CD4-positive, CD25-positive, alpha-beta regulatory T cell (primary cell): ENCODE data around the gene FAM234B. TPM values are rescaled to one million over a fixed set of nuclear protein-coding genes. Genes with fewer than 3 reads are reported as not detected.

Experiments used
- ATAC-seq, 2 donors: fragments of 150-1000 bp; cut with Tn5 transposase; one replicate each; pipeline ENCODE4 v1.10.0; 2021; ENCODE audit warnings: low read depth in 2 of 2, moderate number of reproducible peaks in 2 of 2, moderate library complexity in 1 of 2
- DNase-seq, 3 donors: peaks; one replicate each; pipeline versions ENCODE4 v3.0.0 to v3.0.0-alpha.2; 2012 to 2022; ENCODE audit warnings: mixed read lengths in 1 of 3
- H3K27ac ChIP-seq: one replicate; pipeline ENCODE4 v1.7.0; 2013; ENCODE audit warnings: mild to moderate bottlenecking, low read length; ENCODE audit not compliant: insufficient read depth, poor library complexity, severe bottlenecking
- H3K27me3 ChIP-seq: one replicate; pipeline ENCODE4 v1.7.0; 2013; ENCODE audit warnings: low read length; ENCODE audit not compliant: control insufficient read depth, insufficient read depth
- H3K36me3 ChIP-seq: one replicate; pipeline ENCODE4 v1.7.0; 2013; ENCODE audit warnings: mild to moderate bottlenecking, low read length, moderate library complexity; ENCODE audit not compliant: control insufficient read depth, insufficient read depth
- H3K4me1 ChIP-seq: 2 replicates; pipeline ENCODE4 v1.7.0; 2013; ENCODE audit warnings: mild to moderate bottlenecking, low read length; ENCODE audit not compliant: insufficient read depth, control insufficient read depth, poor library complexity, severe bottlenecking
- H3K4me3 ChIP-seq: one replicate; pipeline ENCODE4 v1.7.0; 2013; ENCODE audit warnings: low read depth, mild to moderate bottlenecking, low read length, moderate library complexity
- H3K9me3 ChIP-seq, 2 experiments: 1 replicate in 1 of 2; 2 replicates in 1 of 2; pipeline ENCODE4 v1.7.0; 2013; ENCODE audit warnings: low read length in 2 of 2, mild to moderate bottlenecking in 1 of 2, moderate library complexity in 1 of 2; ENCODE audit not compliant: control insufficient read depth in 2 of 2
- H3K27ac Mint-ChIP-seq, 3 donors: one replicate each; pipeline ENCODE4 v1.8.0; 2020 to 2022; ENCODE audit warnings: mild to moderate bottlenecking in 3 of 3, mixed read lengths in 3 of 3, moderate library complexity in 2 of 3
- H3K27me3 Mint-ChIP-seq: one replicate; pipeline ENCODE4 v1.8.0; 2022; ENCODE audit warnings: mild to moderate bottlenecking, mixed read lengths
- H3K36me3 Mint-ChIP-seq: one replicate; pipeline ENCODE4 v1.8.0; 2020; ENCODE audit warnings: mixed read lengths
- H3K4me1 Mint-ChIP-seq, 4 donors: one replicate each; pipeline ENCODE4 v1.8.0; 2020 to 2022; ENCODE audit warnings: mixed read lengths in 4 of 4, mild to moderate bottlenecking in 1 of 4
- H3K4me3 Mint-ChIP-seq, 4 donors: one replicate each; pipeline ENCODE4 v1.8.0; 2020 to 2022; ENCODE audit warnings: mild to moderate bottlenecking in 4 of 4, mixed read lengths in 4 of 4, moderate library complexity in 3 of 4
- H3K9me3 Mint-ChIP-seq, 7 donors: one replicate each; pipeline ENCODE4 v1.8.0; 2020 to 2022; ENCODE audit warnings: mixed read lengths in 7 of 7, mild to moderate bottlenecking in 3 of 7, moderate library complexity in 2 of 7
- polyA plus RNA-seq, 4 donors: library from polyadenylated mRNA; unstranded; fragments of 300-500 nt; fragmentation: Illumina TruSeq; gene quantifications; one replicate each; pipeline ENCODE4 v1.2.3, GENCODE V29; 2021
- total RNA-seq: library from RNA; stranded (reverse); gene quantifications from one replicate; pipeline ENCODE4 v1.2.3, GENCODE V29; 2022

The FAM234B gene
- total and polyA plus RNA-seq, 5 donors from 2014 or later, result 1.3 to 4.5 (median 2.4) TPM

GRCh38 chr12:13005649-13006048 is 38.5 kb upstream of the FAM234B start:
- peaks cover 7% of the 10 kb centered on the region for H3K4me1 ChIP-seq

GRCh38 chr12:13007496-13008233 is 36.5 kb upstream of the FAM234B start:
- H3K9me3 ChIP-seq, result no peaks in the 10 kb centered on the region
- Mint-ChIP-seq H3K4me3 (no peak overlapping the region), H3K9me3 (no peaks in the 10 kb centered on the region), H3K36me3 (no peaks in the 10 kb centered on the region), H3K4me1 (peaks cover 0 to 4% (median 0%) of the 10 kb centered on the region in 4 donors), H3K27me3 (peaks cover 23% of the 10 kb centered on the region), H3K27ac (no peak overlapping the region)
- H3K27me3 ChIP-seq, result peaks cover 7% of the 10 kb centered on the region
- no peak overlapping the region for H3K4me3 ChIP-seq
- H3K27ac ChIP-seq, result no peak overlapping the region
- H3K4me1 ChIP-seq, result no peaks in the 10 kb centered on the region
- DNase-seq, result no peak
- no peaks in the 10 kb centered on the region for H3K36me3 ChIP-seq
- ATAC-seq, result no peak

More at GRCh38 chr12:13005649-13006048, 38.5 kb upstream of the FAM234B start:
- Histone ChIP-seq H3K27me3 (peaks cover 5% of the 10 kb centered on the region), H3K27ac (no peak overlapping the region), H3K36me3 (no peaks in the 10 kb centered on the region), H3K9me3 (no peaks in the 10 kb centered on the region), H3K4me3 (no peak overlapping the region)
- H3K9me3 Mint-ChIP-seq, result peaks cover 0 to 1% (median 0%) of the 10 kb centered on the region in 7 donors
- H3K4me1 Mint-ChIP-seq, result peaks cover 0 to 13% (median 4%) of the 10 kb centered on the region in 4 donors
- no peaks in the 10 kb centered on the region for H3K36me3 Mint-ChIP-seq
- DNase-seq, result no peak
- no peak for ATAC-seq
- peak overlapping the region in 2 of 4 donors; percentile 4 to 8 for H3K4me3 Mint-ChIP-seq
- peaks cover 16% of the 10 kb centered on the region for H3K27me3 Mint-ChIP-seq
- no peak overlapping the region for H3K27ac Mint-ChIP-seq

- no peaks in the 10 kb centered on the region for H3K4me1 ChIP-seq
- H3K4me3 Mint-ChIP-seq, result no peak overlapping the region
- H3K4me3 ChIP-seq, result no peak overlapping the region
- no peaks in the 10 kb centered on the region for H3K36me3 ChIP-seq
- DNase-seq, result no peak
- no peaks in the 10 kb centered on the region for H3K9me3 ChIP-seq
- H3K36me3 Mint-ChIP-seq, result no peaks in the 10 kb centered on the region
- no peak overlapping the region for H3K27ac ChIP-seq
- H3K9me3 Mint-ChIP-seq, result no peaks in the 10 kb centered on the region
- no peaks in the 10 kb centered on the region for H3K4me1 Mint-ChIP-seq
- H3K27ac Mint-ChIP-seq, result no peak overlapping the region
- no peak for ATAC-seq
- peaks cover 32% of the 10 kb centered on the region for H3K27me3 Mint-ChIP-seq
- peaks cover 5% of the 10 kb centered on the region for H3K27me3 ChIP-seq
Observed at GRCh38 chr12:13008741-13009380, 35.3 kb upstream of the FAM234B start.

GRCh38 chr12:13011098-13011497 is 33.1 kb upstream of the FAM234B start:
- H3K4me3 Mint-ChIP-seq, result no peak overlapping the region
- H3K27me3 Mint-ChIP-seq, result peaks cover 45% of the 10 kb centered on the region
- H3K9me3 Mint-ChIP-seq, result no peaks in the 10 kb centered on the region
- Histone ChIP-seq H3K36me3 (no peaks in the 10 kb centered on the region), H3K4me1 (no peaks in the 10 kb centered on the region), H3K27me3 (peaks cover 3% of the 10 kb centered on the region), H3K27ac (no peak overlapping the region), H3K9me3 (no peaks in the 10 kb centered on the region), H3K4me3 (no peak overlapping the region)
- no peak for ATAC-seq
- H3K27ac Mint-ChIP-seq, result no peak overlapping the region
- no peak for DNase-seq
- H3K36me3 Mint-ChIP-seq, result no peaks in the 10 kb centered on the region
- no peaks in the 10 kb centered on the region for H3K4me1 Mint-ChIP-seq

GRCh38 chr12:13022851-13023271 is 21.3 kb upstream of the FAM234B start:
- H3K4me1 ChIP-seq, result no peaks in the 10 kb centered on the region

GRCh38 chr12:13023811-13024530 is 20.2 kb upstream of the FAM234B start:
- Mint-ChIP-seq H3K4me1 (no peaks in the 10 kb centered on the region), H3K27me3 (peaks cover 53% of the 10 kb centered on the region), H3K4me3 (no peak overlapping the region), H3K36me3 (peaks cover 7% of the 10 kb centered on the region), H3K9me3 (peaks cover 0 to 2% (median 0%) of the 10 kb centered on the region in 7 donors), H3K27ac (no peak overlapping the region)
- H3K4me3 ChIP-seq, result no peak overlapping the region
- ATAC-seq, result no peak
- DNase-seq, result peak in 1 of 3 donors; percentile 8
- H3K9me3 ChIP-seq, result no peaks in the 10 kb centered on the region
- H3K4me1 ChIP-seq, result no peaks in the 10 kb centered on the region
- H3K27me3 ChIP-seq, result peaks cover 24% of the 10 kb centered on the region
- no peak overlapping the region for H3K27ac ChIP-seq
- no peaks in the 10 kb centered on the region for H3K36me3 ChIP-seq

More at GRCh38 chr12:13022851-13023271, 21.3 kb upstream of the FAM234B start:
- Histone ChIP-seq H3K36me3 (no peaks in the 10 kb centered on the region), H3K27ac (no peak overlapping the region), H3K27me3 (peaks cover 17% of the 10 kb centered on the region), H3K4me3 (no peak overlapping the region), H3K9me3 (no peaks in the 10 kb centered on the region)
- no peaks in the 10 kb centered on the region for H3K4me1 Mint-ChIP-seq
- H3K36me3 Mint-ChIP-seq, result peaks cover 7% of the 10 kb centered on the region
- no peak overlapping the region for H3K4me3 Mint-ChIP-seq
- H3K27ac Mint-ChIP-seq, result peak overlapping the region in 1 of 3 donors; percentile 67
- DNase-seq (no peak), ATAC-seq (no peak)
- peaks cover 0 to 2% (median 0%) of the 10 kb centered on the region in 7 donors for H3K9me3 Mint-ChIP-seq
- peaks cover 55% of the 10 kb centered on the region for H3K27me3 Mint-ChIP-seq

GRCh38 chr12:13024531-13024916 is 19.7 kb upstream of the FAM234B start:
- no peaks in the 10 kb centered on the region for H3K4me1 ChIP-seq
- H3K4me3 ChIP-seq, result no peak overlapping the region
- Mint-ChIP-seq H3K4me3 (no peak overlapping the region), H3K4me1 (no peaks in the 10 kb centered on the region), H3K36me3 (peaks cover 7% of the 10 kb centered on the region), H3K27ac (no peak overlapping the region), H3K27me3 (peaks cover 53% of the 10 kb centered on the region), H3K9me3 (peaks cover 0 to 2% (median 0%) of the 10 kb centered on the region in 7 donors)
- no peak overlapping the region for H3K27ac ChIP-seq
- DNase-seq (no peak), ATAC-seq (no peak)
- peaks cover 21% of the 10 kb centered on the region for H3K27me3 ChIP-seq
- no peaks in the 10 kb centered on the region for H3K9me3 ChIP-seq
- H3K36me3 ChIP-seq, result no peaks in the 10 kb centered on the region
